Measurements from ENCODE around the gene GLP2R. TPM values are rescaled to one million over a fixed set of nuclear protein-coding genes. Genes with fewer than 3 reads are reported as not detected.

GLP2R gene
- total RNA-seq, 5 donors from 2014 or later (not counting 1 experiment from before 2014, with no cell fraction given): not detected

- ChIA-PET POLR2A (no interaction called here), CTCF (no interaction called here)
- Mint-ChIP-seq H3K27ac (no peak overlapping the region), H3K9me3 (peaks cover 13 to 27% (median 22%) of the 10 kb centered on the region in 3 donors), H3K36me3 (no peaks in the 10 kb centered on the region), H3K27me3 (peaks cover 0 to 5% of the 10 kb centered on the region in 2 donors), H3K4me3 (no peak overlapping the region), H3K4me1 (no peaks in the 10 kb centered on the region)
- DNase-seq: no peak
- ATAC-seq (replicated peaks in 1 of 4): no peak
- no peaks in the 10 kb centered on the region for H3K36me3 ChIP-seq (ENCODE audit: control insufficient read depth in 2 of 2, extremely low read depth in 1 of 2, insufficient read depth in 1 of 2, low read length in 1 of 2)
- no peaks in the 10 kb centered on the region for H3K9me3 ChIP-seq
- no peak overlapping the region for H3K27ac ChIP-seq (ENCODE audit: low read length)
- H3K27me3 ChIP-seq (replicated peaks in 1 of 2; ENCODE audit: control insufficient read depth in 2 of 2, extremely low read depth in 1 of 2, insufficient read depth in 2 of 2, low read length in 1 of 2): peaks cover 0 to 11% of the 10 kb centered on the region in 2 experiments
- no peaks in the 10 kb centered on the region for H3K4me1 ChIP-seq (ENCODE audit: control insufficient read depth in 1 of 2, extremely low read depth in 1 of 2, insufficient read depth in 2 of 2, low read length in 2 of 2)
- no peak overlapping the region for H3K4me3 ChIP-seq (ENCODE audit: control insufficient read depth in 1 of 2, extremely low read depth in 1 of 2, low read length in 1 of 2)
Measured at GRCh38 chr17:9883451-9883850, 57.7 kb downstream of the GLP2R start.

- no peak overlapping the region for H3K4me3 ChIP-seq (ENCODE audit: control insufficient read depth in 1 of 2, extremely low read depth in 1 of 2, low read length in 1 of 2)
- Mint-ChIP-seq H3K4me1 (no peaks in the 10 kb centered on the region), H3K4me3 (no peak overlapping the region), H3K9me3 (peaks cover 13 to 25% (median 22%) of the 10 kb centered on the region in 3 donors), H3K27me3 (peaks cover 5 to 7% of the 10 kb centered on the region in 2 donors), H3K36me3 (no peaks in the 10 kb centered on the region), H3K27ac (no peak overlapping the region)
- H3K36me3 ChIP-seq (ENCODE audit: control insufficient read depth in 2 of 2, extremely low read depth in 1 of 2, insufficient read depth in 1 of 2, low read length in 1 of 2): no peaks in the 10 kb centered on the region
- no peaks in the 10 kb centered on the region for H3K4me1 ChIP-seq (ENCODE audit: control insufficient read depth in 1 of 2, extremely low read depth in 1 of 2, insufficient read depth in 2 of 2, low read length in 2 of 2)
- H3K27ac ChIP-seq (ENCODE audit: low read length): no peak overlapping the region
- ATAC-seq (replicated peaks in 1 of 4): no peak
- ChIA-PET CTCF (no interaction called here), POLR2A (no interaction called here)
- peaks cover 0 to 9% of the 10 kb centered on the region in 2 experiments for H3K27me3 ChIP-seq (replicated peaks in 1 of 2; ENCODE audit: control insufficient read depth in 2 of 2, extremely low read depth in 1 of 2, insufficient read depth in 2 of 2, low read length in 1 of 2)
- WGBS (ENCODE audit: insufficient coverage): 94% methylated on average over 4 of the region's 5 CpGs
- H3K9me3 ChIP-seq: no peaks in the 10 kb centered on the region
- DNase-seq: no peak
Measured at GRCh38 chr17:9886141-9886930, 60.6 kb downstream of the GLP2R start.

GRCh38 chr17:9887508-9887907 lies 61.8 kb downstream of the GLP2R start:
- H3K9me3 Mint-ChIP-seq: peaks cover 5 to 15% (median 12%) of the 10 kb centered on the region in 3 donors
- ChIA-PET CTCF (no interaction called here), POLR2A (no interaction called here)
- no peak overlapping the region for H3K4me3 ChIP-seq (ENCODE audit: control insufficient read depth in 1 of 2, extremely low read depth in 1 of 2, low read length in 1 of 2)
- H3K27ac ChIP-seq (ENCODE audit: low read length): no peak overlapping the region
- no peaks in the 10 kb centered on the region for H3K36me3 ChIP-seq (ENCODE audit: control insufficient read depth in 2 of 2, extremely low read depth in 1 of 2, insufficient read depth in 1 of 2, low read length in 1 of 2)
- no peak overlapping the region for H3K27ac Mint-ChIP-seq
- H3K4me1 ChIP-seq (ENCODE audit: control insufficient read depth in 1 of 2, extremely low read depth in 1 of 2, insufficient read depth in 2 of 2, low read length in 2 of 2): no peaks in the 10 kb centered on the region
- 86% methylated on average over 8 of the region's 8 CpGs for WGBS (ENCODE audit: insufficient coverage)
- H3K27me3 Mint-ChIP-seq: peaks cover 7% of the 10 kb centered on the region in 2 donors
- H3K4me1 Mint-ChIP-seq: no peaks in the 10 kb centered on the region
- ATAC-seq (replicated peaks in 1 of 4) (no peak), DNase-seq (no peak)
- H3K36me3 Mint-ChIP-seq: no peaks in the 10 kb centered on the region
- no peak overlapping the region for H3K4me3 Mint-ChIP-seq
- peaks cover 0 to 11% of the 10 kb centered on the region in 2 experiments for H3K27me3 ChIP-seq (replicated peaks in 1 of 2; ENCODE audit: control insufficient read depth in 2 of 2, extremely low read depth in 1 of 2, insufficient read depth in 2 of 2, low read length in 1 of 2)
- no peaks in the 10 kb centered on the region for H3K9me3 ChIP-seq

- Mint-ChIP-seq H3K27ac (no peak overlapping the region), H3K27me3 (peaks cover 16 to 17% of the 10 kb centered on the region in 2 donors), H3K36me3 (no peaks in the 10 kb centered on the region), H3K4me1 (no peaks in the 10 kb centered on the region), H3K4me3 (no peak overlapping the region), H3K9me3 (no peaks in the 10 kb centered on the region)
- Histone ChIP-seq H3K27ac (ENCODE audit: low read length) (no peak overlapping the region), H3K9me3 (no peaks in the 10 kb centered on the region), H3K36me3 (ENCODE audit: control insufficient read depth in 2 of 2, extremely low read depth in 1 of 2, insufficient read depth in 1 of 2, low read length in 1 of 2) (no peaks in the 10 kb centered on the region), H3K4me3 (ENCODE audit: control insufficient read depth in 1 of 2, extremely low read depth in 1 of 2, low read length in 1 of 2) (no peak overlapping the region), H3K27me3 (replicated peaks in 1 of 2; ENCODE audit: control insufficient read depth in 2 of 2, extremely low read depth in 1 of 2, insufficient read depth in 2 of 2, low read length in 1 of 2) (peaks cover 0 to 15% of the 10 kb centered on the region in 2 experiments), H3K4me1 (ENCODE audit: control insufficient read depth in 1 of 2, extremely low read depth in 1 of 2, insufficient read depth in 2 of 2, low read length in 2 of 2) (no peaks in the 10 kb centered on the region)
- WGBS (ENCODE audit: insufficient coverage): 62% methylated on average over 1 of the region's 2 CpGs
- DNase-seq: no peak
- POLR2A ChIA-PET: no interaction called here
- ATAC-seq (replicated peaks in 1 of 4): no peak
- CTCF ChIA-PET: no interaction called here
Measured at GRCh38 chr17:9890124-9890523, 64.4 kb downstream of the GLP2R start.

- Histone ChIP-seq H3K36me3 (ENCODE audit: control insufficient read depth in 2 of 2, extremely low read depth in 1 of 2, insufficient read depth in 1 of 2, low read length in 1 of 2) (no peaks in the 10 kb centered on the region), H3K4me3 (ENCODE audit: control insufficient read depth in 1 of 2, extremely low read depth in 1 of 2, low read length in 1 of 2) (no peak overlapping the region), H3K9me3 (no peaks in the 10 kb centered on the region), H3K4me1 (ENCODE audit: control insufficient read depth in 1 of 2, extremely low read depth in 1 of 2, insufficient read depth in 2 of 2, low read length in 2 of 2) (no peaks in the 10 kb centered on the region), H3K27me3 (replicated peaks in 1 of 2; ENCODE audit: control insufficient read depth in 2 of 2, extremely low read depth in 1 of 2, insufficient read depth in 2 of 2, low read length in 1 of 2) (peaks cover 0 to 16% of the 10 kb centered on the region in 2 experiments), H3K27ac (ENCODE audit: low read length) (no peak overlapping the region)
- Mint-ChIP-seq H3K27me3 (peaks cover 21 to 25% of the 10 kb centered on the region in 2 donors), H3K9me3 (no peaks in the 10 kb centered on the region), H3K4me3 (no peak overlapping the region), H3K4me1 (no peaks in the 10 kb centered on the region), H3K27ac (no peak overlapping the region), H3K36me3 (no peaks in the 10 kb centered on the region)
- ATAC-seq (replicated peaks in 1 of 4) (no peak), DNase-seq (no peak)
- ChIA-PET CTCF (interaction anchor here in 1 of 2 donors (0.5 kb wide), 1 partner anchor 611 kb away, joined by 3 read pairs; no protein-coding TSS in a partner anchor), POLR2A (no interaction called here)
- WGBS (ENCODE audit: insufficient coverage): no CpG with 5 or more reads among the region's 3 CpGs
Measured at GRCh38 chr17:9893411-9894012, 67.8 kb downstream of the GLP2R start.

- Histone ChIP-seq H3K27ac (ENCODE audit: low read length) (no peak overlapping the region), H3K27me3 (replicated peaks in 1 of 2; ENCODE audit: control insufficient read depth in 2 of 2, extremely low read depth in 1 of 2, insufficient read depth in 2 of 2, low read length in 1 of 2) (peaks cover 0 to 18% of the 10 kb centered on the region in 2 experiments), H3K36me3 (ENCODE audit: control insufficient read depth in 2 of 2, extremely low read depth in 1 of 2, insufficient read depth in 1 of 2, low read length in 1 of 2) (no peaks in the 10 kb centered on the region), H3K4me1 (ENCODE audit: control insufficient read depth in 1 of 2, extremely low read depth in 1 of 2, insufficient read depth in 2 of 2, low read length in 2 of 2) (no peaks in the 10 kb centered on the region), H3K4me3 (ENCODE audit: control insufficient read depth in 1 of 2, extremely low read depth in 1 of 2, low read length in 1 of 2) (no peak overlapping the region), H3K9me3 (no peaks in the 10 kb centered on the region)
- Mint-ChIP-seq H3K4me1 (no peaks in the 10 kb centered on the region), H3K9me3 (no peaks in the 10 kb centered on the region), H3K36me3 (no peaks in the 10 kb centered on the region), H3K27ac (no peak overlapping the region), H3K4me3 (no peak overlapping the region), H3K27me3 (peaks cover 21 to 25% of the 10 kb centered on the region in 2 donors)
- CTCF ChIA-PET: no interaction called here
- ATAC-seq (replicated peaks in 1 of 4) (no peak), DNase-seq (no peak)
- 84% methylated on average over 2 of the region's 3 CpGs for WGBS (ENCODE audit: insufficient coverage)
- POLR2A ChIA-PET: no interaction called here
Measured at GRCh38 chr17:9894231-9894630, 68.5 kb downstream of the GLP2R start.

All from T-cell (primary cell).